M059J (cell line): ENCODE data around the gene CD1E. TPM values are rescaled to one million over a fixed set of nuclear protein-coding genes. Genes with fewer than 3 reads are reported as not detected.
"Not testable (repeated sequence)": the region's sequence is repeated elsewhere in the genome, so short reads cannot be mapped to it uniquely, and the experiment has no call there.

ENCODE experiments used
- DNase-seq: peaks from one replicate; pipeline ENCODE4 v3.0.0-alpha.2; 2012; ENCODE audit warnings: low read depth
- total RNA-seq: library from RNA; depleted of rRNA; stranded (reverse); fragments of >200 nt; shearing (Covaris generic); gene quantifications from 2 replicates; pipeline ENCODE4 v1.2.3, GENCODE V29; 2014; rRNA removed

Gene CD1E
- total RNA-seq, result not detected in 2 replicates

DNA sequence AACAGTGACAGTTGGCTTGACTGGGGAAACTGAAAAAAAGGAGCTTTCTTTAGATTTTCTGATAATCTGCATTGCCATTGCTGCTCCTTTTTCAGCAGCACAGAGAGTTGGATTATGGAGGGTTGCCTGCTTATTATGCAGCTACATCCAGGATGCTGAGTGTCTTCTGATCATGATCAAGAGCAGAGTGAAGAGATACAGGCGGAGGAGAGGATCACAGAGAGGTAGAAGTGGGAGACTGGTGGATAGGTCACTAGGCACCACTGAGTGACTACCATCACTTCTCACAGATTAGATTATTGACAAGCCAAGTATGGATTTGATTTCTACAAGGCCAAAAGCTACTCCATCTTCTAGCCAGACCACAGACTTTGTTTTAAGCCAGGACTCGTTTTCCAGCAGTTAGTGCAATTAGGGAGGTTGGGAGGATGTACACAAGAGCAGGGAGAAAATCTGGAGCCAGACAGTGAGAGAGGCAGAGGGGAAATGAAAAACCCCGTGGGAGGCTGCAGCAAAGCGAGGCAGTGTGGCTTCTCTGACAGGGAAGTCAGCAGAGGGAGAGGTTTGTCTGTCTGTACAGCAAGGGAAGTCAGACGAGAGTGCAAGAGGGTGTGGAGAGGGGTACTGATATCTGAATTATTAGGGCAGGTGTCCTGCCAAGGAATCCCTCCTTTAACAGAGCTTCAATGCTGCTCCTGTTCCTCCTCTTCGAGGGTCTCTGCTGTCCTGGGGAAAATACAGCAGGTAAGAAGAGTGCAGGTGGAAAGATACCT, at the start of gene CD1E:
CD1E (plus strand) TSS at position 592 of the 773 bp plus-strand sequence; CDS start at position 687, 95 bp downstream.
- no peak for DNase-seq

DNA sequence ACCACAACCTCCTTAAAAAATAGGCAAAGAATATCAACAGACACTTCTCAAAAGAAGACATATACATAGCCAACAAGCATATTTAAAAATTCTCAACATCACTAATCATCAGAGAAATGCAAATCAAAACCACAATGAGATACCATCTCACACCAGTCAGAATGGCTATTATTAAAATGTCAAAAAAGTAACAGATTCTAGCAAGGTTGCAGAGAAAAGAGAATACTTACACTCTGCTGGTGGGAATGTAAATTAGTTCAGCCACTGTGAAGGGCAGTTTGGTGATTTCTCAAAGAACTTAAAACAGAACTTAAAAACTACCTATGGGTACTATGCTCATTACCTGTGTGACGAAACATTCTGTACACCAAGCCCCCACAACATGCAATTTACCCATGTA, 43.1 kb upstream of the CD1E start:
- no peak for DNase-seq

DNA sequence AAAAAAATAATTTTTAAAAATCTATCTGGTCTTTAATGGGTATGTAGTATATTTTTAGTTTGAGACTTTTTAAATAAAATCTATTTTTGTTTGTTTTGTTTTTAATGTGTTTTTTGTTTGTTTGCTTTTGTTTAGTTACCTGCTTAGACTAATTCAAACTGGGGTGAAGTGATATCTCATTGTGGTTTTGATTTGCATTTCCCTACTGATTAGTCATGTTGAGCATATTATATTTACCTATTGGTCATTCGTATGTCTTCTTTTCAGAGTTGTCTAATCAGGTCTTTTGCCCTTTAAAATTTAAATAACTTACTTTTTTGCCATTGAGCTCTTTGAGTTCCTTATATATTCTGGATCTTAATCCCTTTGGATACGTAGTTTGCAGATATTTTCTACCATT, 42.6 kb upstream of the CD1E start:
- DNase-seq, result no peak

DNA sequence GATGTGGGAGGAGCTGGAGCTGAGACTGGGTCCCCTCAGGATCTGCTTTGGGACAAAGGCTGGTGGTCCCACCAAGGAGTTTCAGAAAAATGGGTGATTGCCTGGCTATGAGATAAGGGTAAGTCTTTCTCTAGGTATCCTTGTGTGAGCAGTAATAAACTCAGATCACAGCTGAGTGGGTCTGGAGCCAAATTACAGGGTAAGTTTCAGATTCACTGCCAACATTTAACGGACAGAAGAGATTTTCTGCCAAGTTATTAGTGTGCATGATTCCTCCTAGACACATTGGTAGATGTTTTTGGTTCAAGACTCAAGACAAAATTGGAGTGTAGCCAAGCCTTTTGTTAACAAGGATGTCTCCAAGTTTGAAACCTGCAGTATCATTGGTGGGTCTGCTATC, 29.8 kb upstream of the CD1E start:
- DNase-seq, result no peak

DNA sequence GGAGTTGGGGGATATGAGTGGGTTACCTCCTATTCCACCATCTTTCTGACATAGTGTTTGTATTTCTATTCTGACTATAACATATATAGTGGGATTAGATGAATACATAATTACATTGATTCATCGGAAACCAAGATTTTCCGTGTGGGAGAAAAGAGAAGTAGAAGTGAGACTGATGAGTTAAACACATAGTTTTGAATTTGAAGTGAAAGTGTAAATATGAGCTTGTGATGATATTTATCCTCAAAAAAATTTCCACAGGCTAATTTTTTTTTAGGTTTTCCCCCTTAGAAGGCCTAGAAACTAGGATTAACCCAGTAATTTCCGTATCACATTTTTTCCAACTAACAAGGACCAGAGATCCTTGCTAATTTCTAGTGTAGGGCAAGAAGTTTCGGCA, 29.3 kb upstream of the CD1E start:
- no peak for DNase-seq

DNA sequence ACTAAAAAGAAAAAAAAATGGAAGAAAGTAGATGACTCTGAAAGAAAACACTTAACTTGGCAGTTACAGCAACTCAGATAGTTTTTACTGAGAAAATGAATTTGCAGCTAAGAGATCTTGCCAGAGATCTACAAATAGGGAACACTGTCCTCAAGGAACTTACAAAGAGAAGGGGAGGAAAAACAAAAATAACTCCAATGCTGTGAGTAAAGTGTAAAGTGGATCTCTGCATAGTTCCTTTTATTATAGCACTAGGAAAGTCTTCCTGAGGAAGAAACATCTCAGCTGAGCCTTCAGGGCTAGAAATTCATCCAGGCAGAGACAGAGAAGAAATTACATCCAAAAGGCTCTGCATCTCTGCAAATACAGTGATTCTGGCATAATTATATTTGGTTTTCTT, 26.2 kb upstream of the CD1E start:
- DNase-seq, result no peak

DNA sequence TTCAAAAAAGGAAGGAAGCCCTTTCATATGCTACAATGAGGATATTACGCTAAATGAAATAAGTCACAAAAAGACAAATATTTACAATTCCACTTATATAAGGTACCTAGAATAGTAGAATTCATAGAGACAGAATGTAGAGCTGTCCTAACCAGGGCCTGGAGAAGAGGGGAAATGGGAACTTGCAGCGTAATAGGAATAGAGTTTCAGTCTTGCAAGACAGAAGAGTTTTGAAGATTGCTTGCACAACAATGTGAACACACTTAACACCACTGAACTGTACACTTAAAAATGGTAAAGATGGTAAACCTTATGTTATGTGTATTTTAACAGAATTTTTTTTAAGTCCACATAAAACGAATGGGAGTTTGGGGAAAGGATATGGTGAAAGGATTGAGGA, 25.3 kb upstream of the CD1E start:
- no peak for DNase-seq

DNA sequence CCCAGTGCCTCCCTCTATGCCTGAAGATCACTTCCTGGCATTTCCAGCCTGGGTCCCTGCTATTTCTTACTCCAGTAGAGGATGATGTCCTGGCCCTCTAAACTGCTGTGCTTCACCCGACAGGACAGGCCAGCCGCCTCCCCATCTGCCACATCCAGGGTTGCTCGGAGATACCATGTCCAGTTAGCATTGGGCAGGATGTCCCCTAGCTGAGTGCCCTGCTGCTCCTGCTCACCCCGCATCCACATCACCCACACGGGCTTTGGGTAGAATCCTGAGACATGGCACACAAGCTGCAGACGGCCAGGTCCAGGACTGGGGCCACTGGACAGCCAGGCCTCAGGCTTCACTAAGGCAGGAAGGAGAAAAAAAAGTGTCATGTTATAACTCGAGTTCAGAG, 24.4 kb upstream of the CD1E start:
- DNase-seq, result no peak

DNA sequence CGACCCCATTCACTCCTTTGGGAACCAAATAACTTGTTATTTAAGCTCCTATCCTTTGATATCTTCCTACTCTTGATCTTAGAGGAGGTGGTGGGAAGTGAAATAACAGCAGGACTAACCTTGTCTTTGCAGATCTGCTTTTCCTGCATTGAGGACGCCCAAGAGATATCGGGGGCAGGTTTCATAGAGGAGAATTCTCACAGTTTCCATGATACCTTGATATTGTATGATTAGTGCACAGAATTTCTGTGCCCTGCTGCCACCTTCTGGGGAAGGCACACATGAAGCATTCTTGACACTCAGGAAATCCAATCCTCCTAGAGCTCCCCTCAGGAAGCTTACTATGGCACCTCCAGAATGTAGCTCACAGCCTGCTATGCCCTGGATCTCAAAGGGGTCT, 24.0 kb upstream of the CD1E start:
- peak; percentile 10 for DNase-seq

DNA sequence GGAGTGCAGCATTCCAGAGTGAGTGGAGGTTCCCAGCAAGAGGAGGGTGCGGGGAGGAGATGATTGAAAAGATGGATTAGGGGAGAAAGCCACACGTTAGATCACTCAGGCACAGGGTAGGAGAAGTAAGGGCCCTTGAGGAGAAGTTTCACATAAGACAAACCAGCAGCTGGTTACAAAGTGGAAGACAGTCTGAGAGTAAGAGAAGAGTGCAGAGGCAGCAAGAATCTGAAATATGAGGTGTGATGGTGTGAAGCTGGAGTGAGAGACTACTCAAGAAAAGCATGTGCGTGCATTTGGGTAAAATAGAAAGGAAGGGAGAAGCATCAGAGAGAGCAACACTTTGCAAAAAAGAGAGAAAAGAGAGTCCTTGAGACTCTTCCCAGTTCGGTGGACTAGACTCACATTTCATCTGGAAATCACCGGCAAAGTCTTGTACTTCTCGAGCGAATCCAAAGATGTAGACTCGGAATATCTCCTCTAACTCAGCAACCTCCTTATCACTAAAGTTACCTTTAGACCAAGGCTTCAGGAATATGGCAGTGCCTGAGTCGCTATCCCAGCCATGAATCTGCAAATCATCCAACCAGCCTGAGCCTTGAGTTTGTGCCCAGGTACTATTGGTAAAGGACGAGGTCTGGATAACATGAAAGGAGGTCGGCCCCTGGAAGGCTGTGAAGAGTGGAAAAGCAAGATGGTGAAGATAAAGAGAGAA, 23.1 kb upstream of the CD1E start:
- no peak for DNase-seq

DNA sequence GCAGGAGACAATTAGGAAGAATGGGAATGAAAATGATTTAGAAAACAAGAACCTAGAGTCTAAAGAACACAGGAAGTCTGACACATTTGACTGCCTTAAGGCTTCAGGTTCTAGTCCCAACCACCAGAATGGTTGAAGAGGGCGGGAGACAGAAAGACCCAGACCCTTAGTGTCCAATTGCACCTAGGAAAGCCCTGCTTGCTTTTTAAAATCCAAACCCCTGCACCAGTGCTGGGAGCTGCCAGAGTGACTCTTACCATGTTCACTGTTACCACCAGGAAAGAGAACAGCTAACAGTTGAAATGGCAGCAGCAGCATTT, 22.6 kb upstream of the CD1E start:
- DNase-seq, result no peak

DNA sequence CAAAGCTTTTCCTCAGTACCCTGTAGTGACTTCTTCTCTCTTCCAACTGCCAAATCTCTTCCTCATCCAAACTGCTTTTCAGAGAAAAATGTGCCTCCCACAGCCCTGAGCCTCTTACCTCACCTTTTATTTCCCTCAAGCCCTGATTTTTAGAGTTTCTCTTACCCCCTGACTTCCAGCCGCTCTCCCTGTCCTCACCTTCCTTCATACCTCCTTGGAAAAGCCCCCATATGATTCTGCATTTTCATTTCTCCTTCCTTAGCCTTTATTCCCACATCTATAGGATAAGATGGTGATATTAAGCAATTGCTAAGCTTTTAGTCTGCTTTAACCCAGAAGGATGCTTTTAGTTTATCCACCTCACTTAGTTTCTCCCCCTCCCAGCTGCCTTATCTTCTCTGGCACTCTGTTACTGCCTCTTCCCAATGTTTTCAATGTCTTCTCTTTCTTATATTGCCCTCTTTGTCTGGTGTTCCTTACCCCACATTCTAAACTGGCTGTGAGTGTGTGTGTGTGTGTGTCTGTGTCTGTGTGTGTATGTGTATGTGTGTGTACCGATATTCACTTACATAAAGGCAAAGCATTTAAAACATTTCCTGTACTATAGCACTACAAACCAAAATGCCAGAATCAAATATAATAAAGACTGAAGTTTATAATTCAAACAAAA, 22.1 kb upstream of the CD1E start, which contains the start of gene CD1B:
CD1B (minus strand) TSS at position 51 of the 670 bp plus-strand sequence. CDS start 108 bp downstream, outside the sequence.
- DNase-seq, result no peak

DNA sequence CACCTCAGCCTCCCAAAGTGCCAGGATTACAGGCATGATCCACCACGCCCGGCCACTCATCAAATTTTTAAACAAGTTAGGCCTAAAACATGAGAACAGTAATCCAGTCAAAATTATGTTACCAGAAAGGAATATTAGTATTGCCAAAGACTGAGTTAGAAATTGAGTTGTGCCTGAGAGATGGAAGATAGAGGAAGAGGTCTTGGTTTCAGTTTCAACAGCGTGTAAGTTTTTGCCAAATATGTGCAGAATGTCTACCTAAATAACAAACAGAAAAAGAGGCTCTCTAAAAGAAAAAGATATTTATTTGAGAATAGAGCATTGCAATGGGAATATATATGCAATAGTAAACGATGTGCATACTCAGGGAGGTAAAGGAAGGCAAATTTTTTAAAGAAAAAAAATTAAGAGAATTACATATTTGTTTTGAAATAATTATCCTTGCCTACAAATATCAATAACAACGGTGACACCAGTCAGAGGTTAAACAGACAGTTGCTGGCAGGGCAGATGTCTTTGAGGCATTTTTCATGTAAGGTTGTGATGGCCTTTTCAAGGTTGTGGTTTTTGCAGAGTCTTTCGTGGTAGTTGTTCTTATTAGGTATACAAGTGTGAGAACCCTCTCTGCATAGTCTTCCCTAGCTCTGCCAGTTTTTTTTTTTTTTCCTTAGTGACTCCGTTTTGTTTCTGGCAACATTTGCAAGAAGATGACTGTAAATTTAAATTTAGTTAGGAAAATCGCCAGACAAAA, 20.1 kb upstream of the CD1E start:
- DNase-seq, result no peak

DNA sequence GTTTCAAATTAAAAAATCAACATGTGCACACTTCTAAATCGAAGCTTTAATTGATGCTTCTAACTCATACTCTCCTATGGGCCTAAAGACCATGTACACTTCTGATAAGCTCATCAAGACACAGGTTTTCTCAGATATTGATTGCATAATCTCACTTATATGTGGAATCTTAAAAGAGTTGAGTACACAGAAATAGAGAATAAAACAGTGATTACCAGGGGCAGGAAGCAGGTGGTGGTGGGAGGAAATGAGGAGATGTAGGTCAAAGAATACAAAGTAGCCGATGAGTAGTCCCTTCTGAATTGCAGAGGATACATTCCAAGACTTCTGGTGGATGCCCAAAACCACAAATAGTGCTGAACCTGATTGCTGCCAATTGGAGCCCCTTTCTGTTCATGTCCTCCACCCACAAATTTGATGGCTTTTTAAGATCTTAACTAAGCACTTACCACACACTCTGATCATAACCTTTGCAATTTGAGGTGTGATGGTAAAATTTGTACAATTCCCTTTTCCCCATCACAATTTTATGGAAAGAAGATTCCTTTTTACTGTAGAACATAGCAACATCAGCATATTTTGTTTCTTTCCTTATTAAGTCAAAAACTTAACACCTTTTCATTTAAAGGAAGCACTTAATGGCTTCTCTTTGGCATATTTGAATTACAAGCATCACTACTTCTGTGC, 19.0 kb upstream of the CD1E start:
- DNase-seq, result no peak

DNA sequence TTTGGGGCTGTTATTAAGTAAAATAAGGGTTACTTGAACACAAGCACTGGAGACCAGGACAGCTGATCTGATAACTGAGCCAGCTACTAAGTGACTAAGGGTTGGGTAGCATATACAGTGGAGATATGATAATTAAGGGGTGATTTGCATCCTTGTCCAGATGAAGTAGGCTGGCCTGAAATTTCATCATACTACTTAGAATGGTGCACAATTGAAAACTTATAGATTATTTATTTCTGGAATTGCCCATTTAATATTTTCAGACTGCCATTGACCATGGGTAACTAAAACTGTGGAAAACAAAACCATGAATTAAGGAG, 18.5 kb upstream of the CD1E start:
- no peak for DNase-seq

DNA sequence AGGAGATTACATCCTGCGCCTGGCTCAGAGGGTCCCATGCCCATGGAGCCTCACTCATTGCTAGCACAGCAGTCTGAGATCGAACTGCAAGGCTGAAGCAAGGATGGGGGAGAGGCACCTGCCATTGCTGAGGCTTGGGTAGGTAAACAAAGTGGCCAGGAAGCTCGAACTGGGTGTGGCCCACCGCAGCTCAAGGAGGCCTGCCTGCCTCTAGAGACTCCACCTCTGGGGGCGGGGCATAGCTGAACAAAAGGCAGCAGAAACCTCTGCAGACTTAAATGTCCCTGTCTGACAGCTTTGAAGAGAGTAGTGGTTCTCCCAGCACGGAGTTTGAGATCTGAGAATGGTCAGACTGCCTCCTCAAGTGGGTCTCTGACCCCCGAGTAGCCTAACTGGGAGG, 17.3 kb upstream of the CD1E start:
- DNase-seq, result not testable (repeated sequence)

DNA sequence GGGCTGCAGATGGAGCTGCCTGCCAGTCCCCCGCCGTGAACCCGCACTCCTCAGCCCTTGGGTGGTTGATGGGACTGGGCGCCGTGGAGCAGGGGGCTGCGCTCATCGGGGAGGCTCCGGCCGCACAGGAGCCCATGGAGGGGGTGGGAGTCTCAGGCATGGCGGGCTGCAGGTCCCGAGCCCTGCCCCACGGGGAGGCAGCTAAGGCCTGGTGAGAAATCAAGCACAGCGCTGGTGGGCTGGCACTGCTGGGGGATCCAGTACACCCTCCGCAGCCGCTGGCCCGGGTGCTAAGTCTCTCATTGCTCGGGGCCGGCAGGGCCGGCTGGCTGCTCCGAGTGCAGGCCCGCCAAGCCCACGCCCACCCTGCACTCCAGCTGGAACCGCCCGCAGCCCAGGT, 4.7 kb upstream of the CD1E start:
- DNase-seq, result not testable (repeated sequence)

DNA sequence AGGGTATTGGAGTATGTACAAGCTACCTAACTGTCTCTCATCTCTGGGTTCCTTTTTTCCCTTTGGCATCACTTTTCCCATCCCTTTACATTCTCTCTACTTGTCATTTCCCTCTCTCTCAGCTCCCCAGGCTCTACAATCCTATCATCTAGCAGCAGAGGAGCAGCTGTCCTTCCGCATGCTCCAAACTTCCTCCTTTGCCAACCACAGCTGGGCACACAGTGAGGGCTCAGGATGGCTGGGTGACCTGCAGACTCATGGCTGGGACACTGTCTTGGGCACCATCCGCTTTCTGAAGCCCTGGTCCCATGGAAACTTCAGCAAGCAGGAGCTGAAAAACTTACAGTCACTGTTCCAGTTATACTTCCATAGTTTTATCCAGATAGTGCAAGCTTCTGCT, 561 bp downstream of the CD1E start:
- DNase-seq, result no peak

DNA sequence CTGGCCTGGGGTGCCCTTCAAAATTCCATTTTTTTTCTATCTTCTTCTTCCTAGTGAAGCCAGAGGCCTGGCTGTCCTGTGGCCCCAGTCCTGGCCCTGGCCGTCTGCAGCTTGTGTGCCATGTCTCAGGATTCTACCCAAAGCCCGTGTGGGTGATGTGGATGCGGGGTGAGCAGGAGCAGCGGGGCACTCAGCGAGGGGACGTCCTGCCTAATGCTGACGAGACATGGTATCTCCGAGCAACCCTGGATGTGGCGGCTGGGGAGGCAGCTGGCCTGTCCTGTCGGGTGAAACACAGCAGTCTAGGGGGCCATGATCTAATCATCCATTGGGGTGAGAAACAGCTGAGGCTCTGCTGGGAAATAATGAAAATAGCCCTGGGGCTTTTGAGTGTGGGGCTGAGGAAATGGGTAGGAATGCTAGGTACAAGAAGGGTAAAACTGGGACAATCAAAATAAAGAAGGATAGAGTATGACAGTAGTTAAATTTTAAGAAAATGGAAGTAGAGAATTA, 2.1 kb downstream of the CD1E start:
- no peak for DNase-seq

DNA sequence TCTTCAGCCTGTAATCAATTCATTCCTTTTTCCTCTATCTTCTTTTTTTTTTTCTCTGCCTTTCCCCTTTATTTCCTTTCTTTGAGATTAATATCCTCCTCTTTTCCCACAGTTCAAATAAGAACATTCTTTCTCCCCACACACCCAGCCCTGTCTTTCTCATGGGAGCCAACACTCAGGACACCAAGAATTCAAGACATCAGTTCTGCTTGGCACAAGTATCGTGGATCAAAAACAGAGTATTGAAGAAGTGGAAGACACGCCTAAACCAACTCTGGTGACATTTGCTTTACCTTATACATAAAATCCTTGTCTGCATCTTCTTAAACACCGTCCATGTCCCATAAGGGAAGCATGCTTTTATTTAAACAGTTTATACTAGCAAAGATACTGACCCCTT, 2.9 kb downstream of the CD1E start:
- no peak for DNase-seq

DNA sequence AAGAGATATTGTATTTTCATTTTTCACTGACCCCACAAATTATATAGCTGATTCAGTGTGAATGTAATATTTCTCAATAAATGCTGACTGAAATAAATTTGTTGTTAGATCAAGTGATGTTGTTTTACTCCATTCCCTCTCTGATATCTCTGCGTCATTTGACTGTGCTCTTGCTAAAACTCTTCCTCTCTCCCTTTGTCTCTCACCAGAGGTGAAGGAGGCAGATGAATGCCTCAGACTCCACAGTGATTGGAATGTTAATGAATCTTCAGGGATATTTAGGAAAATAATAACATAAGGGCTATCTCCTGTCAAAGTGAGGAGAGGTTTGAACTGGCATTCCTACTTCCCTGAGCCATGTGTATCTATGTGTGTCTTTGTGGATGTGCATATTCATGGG, 3.7 kb downstream of the CD1E start:
- DNase-seq, result no peak

DNA sequence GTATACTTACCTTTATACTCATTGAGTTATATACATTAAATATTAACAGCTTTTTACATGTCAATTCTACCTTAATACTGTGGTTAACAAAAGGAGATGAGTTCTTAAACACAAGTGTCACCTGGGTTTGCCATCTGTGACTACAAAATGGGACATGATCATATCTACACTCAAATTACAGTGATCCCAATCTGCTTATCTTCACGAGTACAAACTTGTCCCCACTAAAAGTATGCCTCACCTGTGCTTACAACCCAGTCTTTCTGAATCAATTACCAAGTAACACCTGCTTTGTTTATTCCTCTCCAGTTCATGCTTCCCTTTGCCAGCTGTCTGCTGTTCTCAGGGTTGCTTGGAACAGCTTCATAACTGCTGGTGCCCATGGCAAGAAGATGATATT, 8.8 kb downstream of the CD1E start:
- no peak for DNase-seq
